Breast epithelium (tissue), 4 donors: ENCODE results near the gene KRABD2.

ENCODE experiments used
- DNase-seq, 2 donors: peaks; one replicate each; pipeline ENCODE4 v3.0.0-alpha.2; 2019; ENCODE audit warnings: low spot score in 2 of 2
- H3K27ac ChIP-seq, 2 donors: fragments of 200-600 bp; sonication (generic) in 1 of 2; one replicate each; pipeline ENCODE4 v1.5.1; 2016 to 2019; ENCODE audit warnings: mild to moderate bottlenecking in 1 of 2
- H3K27me3 ChIP-seq, 2 donors: fragments of 200-600 bp; sonication (generic) in 1 of 2; one replicate each; pipeline versions ENCODE4 v1.5.1 to v1.6.0; 2017 to 2019; ENCODE audit warnings: control low read depth in 1 of 2, mild to moderate bottlenecking in 1 of 2
- H3K36me3 ChIP-seq: fragments of 200-600 bp; one replicate; pipeline ENCODE4 v1.5.1; 2019
- H3K4me1 ChIP-seq, 2 donors: fragments of 200-600 bp; sonication (generic); one replicate each; pipeline ENCODE4 v1.5.1; 2016 to 2019; ENCODE audit warnings: control low read depth in 1 of 2
- H3K4me3 ChIP-seq, 3 donors: fragments of 200-600 bp; sonication (generic); 1 replicate in 2 of 3; 2 replicates in 1 of 3; pipeline ENCODE4 v1.5.1; 2016 to 2019; ENCODE audit warnings: mild to moderate bottlenecking in 3 of 3, moderate library complexity in 2 of 3
- H3K9me3 ChIP-seq, 2 donors: fragments of 200-600 bp; sonication (generic) in 1 of 2; one replicate each; pipeline ENCODE4 v1.5.1; 2016 to 2019; ENCODE audit warnings: control low read depth in 1 of 2
- POLR2A ChIP-seq: fragments of 450-650 bp; IDR thresholded peaks from one replicate; pipeline ENCODE4 v1.6.1; 2016; ENCODE audit warnings: antibody characterized with exemption, mild to moderate bottlenecking, moderate library complexity
- POLR2AphosphoS5 ChIP-seq, 3 donors: sonication (generic); formaldehyde crosslinking; IDR thresholded peaks; one replicate each; pipeline ENCODE4 v1.6.1; 2017; ENCODE audit warnings: antibody characterized with exemption in 3 of 3
- intact Hi-C: fragments of 100-400 bp; cut with DNase I; formaldehyde crosslinking; loops from one replicate; pipeline ENCODE4 v1.15.1; 2023; ENCODE audit warnings: low total_unique reads
- TF ChIP-seq, protein P1 (sequence below), 3 donors: fragments of 450-650 bp; IDR thresholded peaks; one replicate each; pipeline ENCODE4 v1.5.1; 2016 to 2017; ENCODE audit warnings: antibody characterized with exemption in 3 of 3, mild to moderate bottlenecking in 3 of 3, moderate library complexity in 3 of 3

KRABD2 gene

GRCh38 chr17:8393470-8394231 lies 17.1 kb upstream of the KRABD2 start:
- TF ChIP-seq POLR2AphosphoS5 (IDR thresholded peaks at IDR 0.05), result no peak
- TF ChIP-seq, protein P1, sequence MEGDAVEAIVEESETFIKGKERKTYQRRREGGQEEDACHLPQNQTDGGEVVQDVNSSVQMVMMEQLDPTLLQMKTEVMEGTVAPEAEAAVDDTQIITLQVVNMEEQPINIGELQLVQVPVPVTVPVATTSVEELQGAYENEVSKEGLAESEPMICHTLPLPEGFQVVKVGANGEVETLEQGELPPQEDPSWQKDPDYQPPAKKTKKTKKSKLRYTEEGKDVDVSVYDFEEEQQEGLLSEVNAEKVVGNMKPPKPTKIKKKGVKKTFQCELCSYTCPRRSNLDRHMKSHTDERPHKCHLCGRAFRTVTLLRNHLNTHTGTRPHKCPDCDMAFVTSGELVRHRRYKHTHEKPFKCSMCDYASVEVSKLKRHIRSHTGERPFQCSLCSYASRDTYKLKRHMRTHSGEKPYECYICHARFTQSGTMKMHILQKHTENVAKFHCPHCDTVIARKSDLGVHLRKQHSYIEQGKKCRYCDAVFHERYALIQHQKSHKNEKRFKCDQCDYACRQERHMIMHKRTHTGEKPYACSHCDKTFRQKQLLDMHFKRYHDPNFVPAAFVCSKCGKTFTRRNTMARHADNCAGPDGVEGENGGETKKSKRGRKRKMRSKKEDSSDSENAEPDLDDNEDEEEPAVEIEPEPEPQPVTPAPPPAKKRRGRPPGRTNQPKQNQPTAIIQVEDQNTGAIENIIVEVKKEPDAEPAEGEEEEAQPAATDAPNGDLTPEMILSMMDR (IDR thresholded peaks at IDR 0.05), result no peak
- TF ChIP-seq POLR2A, result no peak
- H3K4me3 ChIP-seq, result no peak overlapping the region
- DNase-seq, result no peak
- no peaks in the 10 kb centered on the region for H3K9me3 ChIP-seq
- peaks cover 0 to 18% of the 10 kb centered on the region in 2 donors for H3K27me3 ChIP-seq
- H3K36me3 ChIP-seq, result no peaks in the 10 kb centered on the region
- intact Hi-C loops, result no loop called here
- no peak overlapping the region for H3K27ac ChIP-seq
- H3K4me1 ChIP-seq, result no peaks in the 10 kb centered on the region

- Histone ChIP-seq H3K9me3 (no peaks in the 10 kb centered on the region), H3K27me3 (peaks cover 0 to 18% of the 10 kb centered on the region in 2 donors), H3K4me1 (no peaks in the 10 kb centered on the region), H3K4me3 (no peak overlapping the region), H3K36me3 (no peaks in the 10 kb centered on the region), H3K27ac (no peak overlapping the region)
- intact Hi-C loops, result no loop called here
- peak in 1 of 2 donors; percentile 40 for DNase-seq
- TF ChIP-seq POLR2AphosphoS5 (IDR thresholded peaks at IDR 0.05) (no peak), POLR2A (no peak)
- TF ChIP-seq, protein P1 (IDR thresholded peaks at IDR 0.05), result no peak
These were observed 16.4 kb upstream of the KRABD2 start for GRCh38 chr17:8392674-8393469.

- Histone ChIP-seq H3K36me3 (no peaks in the 10 kb centered on the region), H3K27me3 (peaks cover 0 to 18% of the 10 kb centered on the region in 2 donors), H3K4me3 (no peak overlapping the region), H3K4me1 (no peaks in the 10 kb centered on the region), H3K9me3 (no peaks in the 10 kb centered on the region), H3K27ac (no peak overlapping the region)
- TF ChIP-seq POLR2AphosphoS5 (IDR thresholded peaks at IDR 0.05) (no peak), POLR2A (no peak)
- TF ChIP-seq, protein P1 (IDR thresholded peaks at IDR 0.05), result no peak
- no peak for DNase-seq
- intact Hi-C loops, result no loop called here
These were observed 15.8 kb upstream of the KRABD2 start for GRCh38 chr17:8392274-8392673.

DNA sequence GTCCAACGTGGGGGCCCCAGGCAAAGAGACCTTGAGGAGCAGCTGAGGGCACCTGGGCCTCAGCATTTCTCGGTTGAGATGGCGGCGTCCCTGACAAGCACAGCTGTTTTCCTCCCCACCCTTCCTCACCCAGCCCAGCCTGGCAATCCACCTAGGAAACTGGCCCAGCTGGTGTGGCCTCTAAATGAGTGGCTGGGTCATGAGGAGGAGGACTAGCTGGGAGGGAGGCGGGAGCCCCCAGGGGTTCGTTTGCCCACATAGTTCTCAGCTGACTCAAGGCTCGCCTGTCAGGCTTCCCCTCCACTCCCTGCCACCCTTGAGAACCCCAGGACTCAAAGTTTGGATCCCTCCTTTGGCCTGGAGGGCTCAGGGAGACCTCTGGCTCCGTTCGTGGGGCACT lies 15.2 kb upstream of the KRABD2 start:
- Histone ChIP-seq H3K4me3 (no peak overlapping the region), H3K4me1 (no peaks in the 10 kb centered on the region), H3K9me3 (no peaks in the 10 kb centered on the region), H3K36me3 (no peaks in the 10 kb centered on the region), H3K27ac (no peak overlapping the region), H3K27me3 (peaks cover 0 to 13% of the 10 kb centered on the region in 2 donors)
- intact Hi-C loops, result no loop called here
- no peak for TF ChIP-seq POLR2A
- TF ChIP-seq, protein P1 (IDR thresholded peaks at IDR 0.05), result no peak
- DNase-seq, result peak in 1 of 2 donors; percentile 33
